ENCODE measurements around the gene ADGRG3.
A peak's percentile ranks its signal among the peaks of the same experiment; 100 is the strongest.

The ADGRG3 gene

GRCh38 chr16:57627184-57627871 lies 40.8 kb upstream of the ADGRG3 start:
- Histone ChIP-seq H3K4me3 (ENCODE audit: low read depth, low read length) (no peak overlapping the region), H3K4me1 (peaks cover 15% of the 10 kb centered on the region), H3K27me3 (no peaks in the 10 kb centered on the region), H3K36me3 (no peaks in the 10 kb centered on the region), H3K9me3 (no peaks in the 10 kb centered on the region)
- DNase-seq: no peak
- TF ChIP-seq CTCF (IDR thresholded peaks at IDR 0.05; ENCODE audit: low read depth, low read length): peak; percentile 22; the same call in 1 of the 2 replicates

DNA sequence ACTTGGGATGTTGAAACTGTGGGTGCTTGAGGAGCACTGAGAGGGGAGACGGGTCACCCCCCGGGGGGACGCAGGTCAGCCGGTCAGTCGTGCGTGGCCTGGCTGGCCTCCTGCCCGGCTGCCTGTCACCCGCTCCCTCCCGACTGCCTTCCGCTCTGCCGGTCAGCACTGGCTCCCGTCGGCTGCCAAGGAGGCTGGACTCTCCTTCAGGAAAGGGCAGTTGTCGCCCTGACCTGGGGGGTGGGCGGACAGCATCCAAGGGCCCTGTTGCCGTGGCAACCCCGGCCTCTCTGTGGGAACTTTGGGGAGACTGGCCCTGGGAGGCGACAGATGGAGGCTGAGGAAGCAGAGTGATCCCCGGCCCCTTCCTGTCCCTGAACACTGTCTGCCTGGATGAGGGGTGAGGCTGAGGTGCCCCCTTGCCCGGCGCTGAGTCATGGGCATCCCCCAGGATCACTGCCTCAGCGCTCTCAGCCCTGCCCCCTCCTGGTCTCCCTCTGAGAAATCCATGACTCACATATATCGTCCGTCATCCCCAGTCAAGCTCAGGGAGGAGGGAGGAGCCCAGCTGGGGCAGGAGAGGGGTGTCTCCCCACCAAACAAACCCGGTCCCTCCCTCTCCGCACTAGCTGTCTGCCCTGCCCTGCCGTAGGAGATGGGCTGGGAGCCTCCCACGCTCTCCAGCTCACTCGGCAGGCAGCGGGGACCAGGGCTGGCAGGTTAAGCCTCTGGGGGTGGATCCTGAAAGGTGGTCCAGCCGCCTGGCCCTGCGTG lies 39.9 kb upstream of the ADGRG3 start, which contains the start of gene ADGRG1:
Gene ADGRG1, plus strand, starts transcription at position 623 of the 774 bp plus-strand sequence. CDS start 21,658 bp downstream, outside the sequence.
- peak; percentile 75 for DNase-seq
- H3K4me1 ChIP-seq: peaks cover 8% of the 10 kb centered on the region
- no peaks in the 10 kb centered on the region for H3K36me3 ChIP-seq
- peak within 1 kb of the TSS; percentile 12 for H3K4me3 ChIP-seq (ENCODE audit: low read depth, low read length)
- H3K9me3 ChIP-seq: no peaks in the 10 kb centered on the region
- H3K27me3 ChIP-seq: no peaks in the 10 kb centered on the region
- TF ChIP-seq CTCF (IDR thresholded peaks at IDR 0.05; ENCODE audit: low read depth, low read length): peak; percentile 31

- peaks cover 8% of the 10 kb centered on the region for H3K4me1 ChIP-seq
- H3K9me3 ChIP-seq: no peaks in the 10 kb centered on the region
- H3K27me3 ChIP-seq: no peaks in the 10 kb centered on the region
- no peaks in the 10 kb centered on the region for H3K36me3 ChIP-seq
- no peak for DNase-seq
- H3K4me3 ChIP-seq (ENCODE audit: low read depth, low read length): peak overlapping the region; percentile 12
- TF ChIP-seq CTCF (IDR thresholded peaks at IDR 0.05; ENCODE audit: low read depth, low read length): no peak
Observed at GRCh38 chr16:57628783-57629293, 39.3 kb upstream of the ADGRG3 start.

DNA sequence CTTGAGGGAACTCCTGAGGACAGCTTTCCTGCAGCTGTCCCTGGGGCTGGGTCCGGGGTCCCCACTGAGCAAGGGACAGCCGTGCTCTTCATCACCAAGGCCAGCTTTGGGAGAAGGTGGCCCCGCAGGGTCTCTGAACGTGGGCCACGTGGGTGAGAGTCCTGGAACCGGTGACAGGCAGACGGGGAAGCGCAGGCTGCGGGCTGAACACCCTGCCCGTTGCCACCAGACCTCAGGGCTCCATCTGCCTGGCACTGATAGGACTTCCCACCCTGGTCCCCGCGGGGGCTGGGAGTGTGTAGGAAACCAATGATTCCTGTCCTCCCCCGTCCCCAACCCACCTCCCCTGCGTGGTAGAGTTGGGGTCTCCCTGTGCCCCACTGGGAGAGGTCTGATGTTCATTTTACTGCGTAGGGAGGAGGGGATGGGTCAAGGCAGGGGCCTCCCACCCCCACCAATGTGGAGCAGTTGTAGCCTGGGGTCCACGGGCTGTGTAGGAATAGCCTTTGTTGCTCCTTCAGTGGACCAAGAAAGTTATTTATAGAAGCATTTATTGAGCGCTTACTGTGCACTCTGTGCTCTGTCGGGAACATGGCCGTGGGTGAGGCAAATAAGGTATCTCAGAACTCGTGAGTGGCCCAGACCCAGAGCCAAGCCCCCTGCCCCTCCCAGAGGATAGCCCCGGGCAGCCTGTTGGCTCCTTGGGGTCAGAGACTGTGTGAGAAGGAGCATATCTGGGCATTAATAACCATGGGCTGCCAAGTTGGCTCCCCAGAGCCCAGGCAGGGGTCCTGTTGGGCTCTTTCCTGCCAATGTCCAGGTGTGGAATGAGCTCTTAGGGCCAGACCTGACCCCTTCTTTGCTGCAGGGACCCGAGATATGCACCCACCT lies 38.3 kb upstream of the ADGRG3 start:
- Histone ChIP-seq H3K27me3 (no peaks in the 10 kb centered on the region), H3K4me1 (peaks cover 8% of the 10 kb centered on the region), H3K4me3 (ENCODE audit: low read depth, low read length) (no peak overlapping the region), H3K36me3 (no peaks in the 10 kb centered on the region), H3K9me3 (no peaks in the 10 kb centered on the region)
- DNase-seq: no peak
- TF ChIP-seq CTCF (IDR thresholded peaks at IDR 0.05; ENCODE audit: low read depth, low read length): no peak

DNA sequence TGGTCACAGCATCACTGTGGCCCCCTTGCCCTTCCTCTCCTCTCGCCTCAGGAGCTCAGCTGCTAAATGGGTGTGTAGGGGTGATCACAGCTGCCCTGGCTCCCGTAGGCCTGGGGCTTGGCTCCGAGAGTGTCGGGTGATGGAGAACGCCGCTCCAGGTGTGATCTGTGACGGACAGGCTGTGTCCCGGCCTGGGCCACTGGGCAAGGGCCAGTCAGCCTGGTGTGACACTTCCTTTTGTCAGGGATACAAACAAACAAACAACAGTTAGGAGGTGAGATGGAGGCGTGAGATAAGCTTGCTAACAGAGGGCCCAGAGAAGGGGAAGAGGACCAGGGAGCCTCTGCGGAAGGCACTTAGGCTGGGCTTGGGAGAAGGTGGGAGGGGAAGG lies 37.7 kb upstream of the ADGRG3 start:
- DNase-seq: no peak
- Histone ChIP-seq H3K27me3 (no peaks in the 10 kb centered on the region), H3K9me3 (no peaks in the 10 kb centered on the region), H3K4me3 (ENCODE audit: low read depth, low read length) (no peak overlapping the region), H3K36me3 (no peaks in the 10 kb centered on the region), H3K4me1 (peaks cover 8% of the 10 kb centered on the region)
- no peak for TF ChIP-seq CTCF (IDR thresholded peaks at IDR 0.05; ENCODE audit: low read depth, low read length)
